ENCODE measurements around the gene HDDC2.

Gene HDDC2

DNA sequence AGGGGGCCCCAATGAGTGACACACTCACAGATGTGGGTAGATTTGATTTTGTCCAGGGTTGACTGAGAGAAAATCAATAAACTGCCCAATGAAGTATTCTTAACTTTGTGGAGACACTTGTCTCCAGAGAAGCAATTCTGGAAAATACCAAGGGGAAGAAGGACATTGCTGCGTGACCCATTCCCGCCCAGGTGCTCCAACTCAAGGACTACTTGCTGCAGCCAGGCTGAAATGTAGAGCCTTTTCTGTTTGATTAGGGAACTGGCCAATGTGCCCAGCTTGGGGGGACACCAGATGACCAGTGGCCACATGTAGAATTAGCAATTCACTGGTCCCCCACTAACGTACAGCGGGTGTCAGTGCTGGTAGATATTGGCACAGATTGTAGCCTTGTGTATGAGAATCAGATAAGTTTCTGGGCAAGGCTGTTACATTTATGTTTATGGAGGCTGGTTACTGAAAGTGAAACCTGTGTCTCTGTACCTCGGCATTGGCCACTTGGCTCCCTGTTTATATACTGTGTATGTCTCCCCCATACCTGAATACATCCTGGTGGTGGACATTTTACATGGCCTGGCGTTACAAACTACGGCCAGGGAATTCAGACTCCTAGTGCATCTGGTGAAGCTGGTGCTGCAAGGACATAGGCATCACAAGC, 32.3 kb downstream of the HDDC2 start:
- no peak for DNase-seq

DNA sequence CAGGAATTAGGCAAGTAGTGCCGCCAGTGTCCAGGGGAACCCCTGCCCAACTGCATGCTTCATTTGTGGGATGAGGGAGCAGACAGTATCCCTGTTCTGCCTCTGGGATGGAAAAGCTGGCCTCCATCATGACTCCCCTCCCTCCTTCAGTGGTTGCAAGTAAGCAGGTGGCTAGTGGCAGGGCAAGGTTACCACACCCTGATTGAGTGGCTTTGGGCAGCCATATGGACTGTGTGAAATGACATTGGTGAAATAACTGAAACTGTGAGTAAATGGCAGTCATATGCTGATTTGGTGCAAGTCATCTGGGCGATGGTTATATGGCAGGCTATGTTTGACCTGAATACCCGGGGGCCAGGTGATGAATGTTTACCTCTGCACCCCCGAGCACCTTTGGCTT, 33.0 kb downstream of the HDDC2 start:
- DNase-seq = no peak

DNA sequence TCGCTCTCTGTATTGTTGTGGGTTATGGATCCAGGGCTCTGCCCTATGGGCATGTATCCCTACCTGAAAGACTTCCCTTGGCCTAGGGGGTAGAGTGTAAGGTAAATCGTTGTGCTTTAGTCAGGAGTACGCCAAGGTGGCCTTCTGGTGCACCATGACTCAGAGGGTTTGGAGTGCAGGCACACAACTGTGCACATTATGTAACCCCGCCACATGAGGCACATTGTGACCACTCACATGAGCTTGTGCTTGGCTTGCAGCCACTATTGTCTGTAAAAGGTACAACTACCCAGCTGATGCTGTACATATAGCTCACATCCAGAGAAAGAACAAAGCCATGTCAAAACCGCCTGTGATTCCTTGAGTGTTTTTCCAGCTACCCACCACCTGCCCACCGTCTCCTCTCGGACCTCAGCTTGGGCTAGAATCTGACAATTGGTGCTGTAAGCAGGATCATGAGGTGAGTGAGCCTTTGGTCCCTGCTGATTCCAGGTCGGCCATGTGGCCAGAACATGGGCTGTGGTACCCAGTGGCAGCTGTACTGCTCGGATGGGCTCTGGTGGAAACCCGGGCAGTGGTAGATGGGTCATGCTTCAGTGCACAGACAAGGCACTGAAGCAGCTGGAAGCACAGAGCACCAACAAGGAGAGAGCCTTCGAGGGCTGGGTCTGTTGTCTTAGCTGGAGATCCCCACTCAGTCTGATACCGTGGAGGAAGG, 33.8 kb downstream of the HDDC2 start:
- peak; percentile 77 for DNase-seq

DNA sequence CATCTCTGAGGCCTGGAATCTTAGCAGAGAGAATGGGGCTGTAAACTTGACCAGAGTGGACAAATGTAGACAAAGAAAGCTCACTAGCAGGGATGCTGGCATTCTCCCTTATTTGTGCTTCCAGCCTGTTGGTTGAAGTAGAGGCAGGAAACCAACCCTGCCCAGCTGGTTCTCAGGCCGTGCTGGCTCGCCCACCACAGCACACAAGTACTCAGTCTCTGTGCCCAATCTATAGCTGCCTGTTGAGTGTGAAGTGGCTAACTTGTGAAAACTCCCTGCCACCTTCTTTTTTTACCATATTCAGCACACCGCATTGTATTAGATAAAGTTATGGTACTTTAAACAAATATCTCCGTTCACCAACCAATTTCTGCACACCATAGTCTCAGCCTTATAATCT, 37.3 kb downstream of the HDDC2 start:
- DNase-seq = no peak

DNA sequence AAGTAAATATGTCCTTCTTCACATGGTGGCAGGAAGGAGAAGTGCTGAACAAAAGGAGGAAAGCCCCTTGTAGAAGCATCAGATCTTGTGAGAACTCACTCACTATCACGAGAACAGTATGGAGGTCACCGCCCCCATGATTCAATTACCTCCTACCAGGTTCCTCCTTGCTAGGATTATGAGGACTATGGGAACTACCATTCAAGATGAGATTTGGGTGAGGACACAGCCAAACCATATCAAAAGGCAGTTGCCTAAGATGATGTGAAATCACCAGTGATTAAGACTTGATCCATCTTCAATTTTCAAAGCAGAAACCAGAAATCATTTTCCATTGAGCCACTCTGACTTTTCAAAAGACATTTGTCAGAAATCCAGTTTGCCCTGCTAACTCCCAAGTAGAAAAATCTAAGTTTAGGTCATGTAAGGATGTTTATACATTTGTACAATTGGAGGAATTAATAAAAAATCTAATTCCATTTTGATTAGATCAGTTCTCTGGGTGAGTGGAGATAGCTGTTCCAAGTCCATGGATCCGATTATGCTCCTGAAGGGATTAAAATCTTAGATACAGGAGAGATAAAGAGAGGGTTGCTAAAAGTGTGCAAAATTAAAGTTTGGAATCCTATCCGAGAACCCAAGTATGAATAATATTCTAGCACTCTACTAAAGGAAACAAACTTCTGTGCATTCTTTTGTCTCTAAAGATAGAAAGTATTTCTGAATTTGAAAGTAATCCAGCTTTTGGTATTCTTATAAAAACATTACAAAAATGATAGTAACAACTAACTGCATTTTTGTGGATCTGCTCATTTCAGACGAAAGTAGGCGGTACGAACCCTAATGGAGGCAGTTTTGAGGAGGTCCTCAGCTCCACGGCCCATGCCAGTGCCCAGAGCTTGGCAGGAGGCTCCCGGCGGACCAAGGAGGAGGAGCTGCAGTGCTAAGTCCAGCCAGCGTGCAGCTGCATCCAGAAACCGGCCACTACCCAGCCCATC, 39.5 kb downstream of the HDDC2 start:
- DNase-seq = no peak

DNA sequence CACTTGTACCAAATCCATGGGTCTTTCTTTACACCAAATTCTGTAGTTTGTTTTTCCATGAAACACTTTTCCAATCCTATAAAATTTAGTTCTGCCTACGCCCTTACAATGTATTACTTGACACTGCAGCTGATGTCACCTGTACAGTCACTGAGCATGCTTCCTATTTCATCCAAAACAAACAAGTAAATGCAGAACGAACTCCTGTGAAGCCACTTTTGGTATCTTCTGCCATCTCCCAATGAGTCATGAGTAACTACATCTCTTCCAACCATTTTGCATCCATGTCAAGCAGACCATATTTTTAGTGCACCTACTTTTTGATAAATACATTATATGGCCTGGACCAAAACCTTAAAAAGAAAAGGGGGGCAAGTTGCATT, 42.4 kb downstream of the HDDC2 start:
- no peak for DNase-seq

DNA sequence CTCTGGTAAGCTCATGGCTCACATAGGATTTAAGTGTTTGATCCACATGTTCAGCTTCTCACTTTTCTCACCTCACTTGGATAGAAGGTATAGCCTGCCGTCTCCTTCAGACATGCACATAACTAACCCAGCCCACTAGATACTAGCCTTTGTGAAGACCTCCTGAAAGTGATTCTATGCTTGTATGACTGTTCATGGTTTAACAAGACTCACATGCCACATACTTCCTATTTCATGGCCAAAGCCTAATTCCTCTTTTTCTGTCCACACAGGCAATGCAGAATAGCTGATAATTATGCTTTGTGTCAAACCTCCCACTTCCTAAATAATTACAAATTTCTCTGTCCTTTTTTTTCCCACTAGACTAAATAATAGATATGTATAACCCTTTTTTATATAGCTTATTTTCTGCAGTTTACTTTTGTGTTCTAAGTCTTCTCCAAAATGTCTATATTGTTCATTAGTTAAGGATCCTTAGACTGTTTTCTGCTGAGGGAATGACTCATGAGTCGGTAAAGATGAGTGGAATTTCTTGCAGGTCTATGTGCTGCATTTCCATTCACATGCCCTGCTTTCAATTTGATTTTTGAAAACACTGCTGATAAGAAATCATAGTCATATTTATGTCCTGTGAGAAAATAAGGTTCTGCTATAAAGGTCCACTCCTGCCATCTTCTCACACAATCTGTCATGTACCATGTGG, 43.0 kb downstream of the HDDC2 start:
- no peak for DNase-seq

DNA sequence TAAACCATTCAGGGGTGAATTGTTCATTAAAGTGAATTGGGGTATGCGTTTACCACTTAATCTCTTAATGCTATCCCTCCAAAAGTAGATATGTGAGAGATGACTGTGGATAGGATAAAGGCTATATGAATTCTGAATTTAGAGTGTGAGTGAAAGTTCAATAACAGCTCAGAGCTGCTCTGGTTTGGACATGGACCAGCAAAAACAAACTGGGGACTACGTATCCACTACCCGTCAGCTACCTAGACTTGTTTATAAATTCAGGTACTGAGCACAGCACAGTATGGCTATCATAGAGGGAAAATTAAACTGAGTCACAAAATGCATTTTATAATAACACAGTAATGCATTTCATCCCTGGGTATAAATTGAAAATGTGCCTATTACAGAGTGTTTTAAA, 44.4 kb downstream of the HDDC2 start:
- no peak for DNase-seq

DNA sequence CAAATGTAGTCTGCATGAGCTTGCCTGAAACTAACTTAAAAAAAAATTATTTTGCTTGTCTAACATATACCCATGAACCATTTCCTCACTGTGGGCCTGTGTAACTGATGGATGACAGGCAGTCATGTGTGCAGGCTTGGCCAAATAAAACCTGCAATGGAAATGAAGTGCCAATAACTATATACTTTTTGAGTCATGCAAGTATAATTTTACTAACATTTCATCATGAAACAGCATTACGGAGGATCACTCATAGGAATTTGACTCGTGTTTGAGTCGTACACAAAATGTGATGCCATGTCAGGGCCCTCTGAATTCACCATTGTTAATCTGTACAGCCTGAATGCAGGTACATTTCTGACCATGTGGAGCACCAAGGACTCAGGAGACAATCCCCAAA, 46.6 kb downstream of the HDDC2 start:
- no peak for DNase-seq

DNA sequence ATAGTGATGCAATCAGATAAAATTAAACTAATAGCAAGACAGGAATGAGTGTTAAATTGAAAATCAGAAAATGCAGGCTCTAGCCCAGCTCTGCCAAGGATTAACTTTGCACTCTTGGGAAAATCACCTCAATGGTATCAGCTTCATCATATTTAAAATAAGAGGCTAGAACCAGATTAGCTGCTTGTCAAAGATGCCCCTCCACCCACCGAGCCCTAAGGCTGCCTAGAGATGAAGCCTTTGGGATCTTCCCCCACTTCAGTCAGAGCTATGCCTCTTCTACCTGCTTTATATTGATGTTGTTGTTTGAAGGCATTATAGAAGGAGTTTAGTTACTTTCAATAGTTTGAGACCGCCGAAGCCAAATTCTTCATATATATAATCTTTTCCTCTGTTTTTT, 47.4 kb downstream of the HDDC2 start:
- DNase-seq = no peak

DNA sequence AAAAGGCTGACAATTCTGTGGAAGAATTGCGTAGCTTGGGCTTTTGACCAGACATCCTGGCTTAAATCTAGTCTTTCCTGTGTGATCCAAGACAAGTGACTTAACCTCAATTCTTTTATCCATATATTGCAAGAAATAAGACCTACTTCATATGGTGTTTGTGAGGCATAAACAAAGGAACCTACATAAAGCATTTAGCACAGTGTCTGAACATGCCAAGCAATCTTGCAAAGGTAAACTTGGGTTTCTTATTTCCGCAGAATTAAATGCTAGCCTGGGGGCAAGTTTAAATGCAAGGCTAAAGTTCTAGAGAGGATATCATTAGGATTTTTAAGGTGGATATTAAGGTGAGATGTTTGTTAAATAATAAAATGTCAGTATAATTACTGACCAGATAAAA, 47.9 kb downstream of the HDDC2 start:
- no peak for DNase-seq

DNA sequence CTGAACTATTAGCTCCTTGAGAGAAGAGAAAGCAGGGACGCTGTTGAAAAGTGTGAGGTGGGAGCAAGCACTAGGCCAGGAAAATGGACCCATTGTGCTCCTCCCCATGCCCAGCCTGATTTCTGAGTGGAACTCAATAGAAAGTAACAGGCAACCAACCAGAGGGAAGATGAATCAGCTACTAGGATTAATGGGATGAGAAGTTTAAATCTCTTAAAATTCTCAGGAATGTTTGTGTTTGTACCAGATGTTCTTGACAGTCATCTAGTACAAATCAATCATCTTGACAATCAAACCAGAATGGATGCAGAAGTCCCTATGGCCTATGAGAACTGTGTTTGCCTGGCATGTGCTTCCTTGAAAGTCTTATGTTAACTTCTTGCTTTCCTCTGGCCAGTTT, 48.9 kb downstream of the HDDC2 start:
- no peak for DNase-seq

DNA sequence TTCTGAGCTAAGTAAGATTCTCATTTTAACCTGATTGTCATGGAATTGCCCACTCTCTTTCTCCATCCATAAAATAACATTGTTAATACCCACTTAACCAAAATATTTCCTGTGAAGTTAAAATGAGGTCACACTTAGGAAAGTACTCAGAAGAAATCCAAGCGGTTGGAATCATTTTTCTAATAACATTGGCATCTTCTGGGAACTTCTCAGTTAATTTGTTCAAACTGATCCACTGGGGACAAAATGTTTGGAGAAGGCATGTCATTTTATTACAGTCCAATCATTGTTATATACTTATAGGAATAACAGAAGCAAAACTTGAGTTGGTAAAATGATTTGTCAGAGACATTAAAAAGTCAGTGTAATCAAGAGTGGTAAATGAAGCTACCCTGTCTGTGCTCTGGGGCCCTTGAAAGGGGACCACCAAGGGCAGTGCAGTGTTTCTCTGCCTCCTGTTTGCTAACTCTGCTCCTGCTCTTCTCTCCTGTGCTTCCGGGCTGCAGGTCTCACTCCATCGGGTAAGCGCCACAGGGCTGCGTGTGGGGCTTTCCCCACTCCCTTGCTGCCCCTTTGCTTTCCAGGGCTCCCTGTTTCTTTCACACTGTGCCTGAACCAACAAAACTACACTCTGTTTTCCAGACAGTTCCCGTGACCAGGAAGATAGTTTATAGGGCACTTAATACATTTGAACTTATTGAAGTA, 50.1 kb downstream of the HDDC2 start:
- no peak for DNase-seq

DNA sequence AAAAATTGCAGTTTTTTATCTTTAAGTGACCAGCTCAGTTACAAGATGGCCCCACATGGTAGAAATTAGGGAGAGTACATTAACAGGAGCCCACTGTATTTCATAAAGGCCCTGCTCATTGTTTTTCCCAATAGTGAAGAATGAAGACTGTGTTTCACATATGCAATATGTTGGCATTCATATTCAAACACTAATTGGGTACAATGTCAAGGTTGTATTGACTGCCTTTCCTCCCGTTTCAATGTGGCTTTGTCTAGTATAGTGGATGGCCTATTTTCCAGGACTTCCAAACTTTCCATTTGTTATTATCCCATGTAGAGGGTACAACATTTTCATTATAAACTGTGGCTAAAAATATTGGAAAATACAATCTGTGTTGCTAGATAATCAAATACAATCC, 51.3 kb downstream of the HDDC2 start:
- DNase-seq = no peak

DNA sequence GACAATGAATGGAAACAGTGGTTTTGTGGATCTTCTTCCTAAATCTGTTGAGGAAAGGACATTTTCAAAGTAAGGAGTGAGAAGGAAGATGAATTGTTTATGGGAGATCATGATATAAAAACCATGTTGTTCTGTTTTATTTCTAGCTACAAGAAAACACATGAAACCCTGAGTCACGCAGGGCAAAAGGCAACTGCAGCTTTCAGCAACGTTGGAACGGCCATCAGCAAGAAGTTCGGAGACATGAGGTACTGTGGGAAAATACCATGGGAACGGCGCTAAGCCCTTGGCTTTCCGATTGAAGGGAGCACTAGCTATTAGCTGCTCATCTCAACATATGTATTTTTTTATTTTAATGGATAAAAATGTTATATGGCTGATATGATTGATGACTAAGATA, 53.6 kb downstream of the HDDC2 start:
- no peak for DNase-seq

DNA sequence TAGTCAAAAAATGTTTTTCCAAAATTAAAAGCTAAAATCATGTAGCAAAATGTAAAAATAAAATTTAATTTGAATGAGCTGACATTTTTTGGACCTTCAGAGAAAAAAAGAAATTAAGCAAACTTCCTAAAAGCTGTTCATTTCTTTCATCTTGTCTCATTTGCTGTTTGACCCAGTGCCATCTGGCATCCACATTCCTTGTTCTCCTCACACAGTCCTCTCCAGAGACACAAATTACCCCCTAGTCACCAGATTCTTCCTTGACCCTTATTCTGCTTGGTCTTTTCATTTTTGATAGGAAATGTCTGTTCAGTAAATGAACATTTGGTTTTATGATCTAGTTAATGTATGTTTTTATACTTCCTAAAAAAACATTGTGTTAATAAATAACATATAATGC, 55.2 kb downstream of the HDDC2 start:
- no peak for DNase-seq

DNA sequence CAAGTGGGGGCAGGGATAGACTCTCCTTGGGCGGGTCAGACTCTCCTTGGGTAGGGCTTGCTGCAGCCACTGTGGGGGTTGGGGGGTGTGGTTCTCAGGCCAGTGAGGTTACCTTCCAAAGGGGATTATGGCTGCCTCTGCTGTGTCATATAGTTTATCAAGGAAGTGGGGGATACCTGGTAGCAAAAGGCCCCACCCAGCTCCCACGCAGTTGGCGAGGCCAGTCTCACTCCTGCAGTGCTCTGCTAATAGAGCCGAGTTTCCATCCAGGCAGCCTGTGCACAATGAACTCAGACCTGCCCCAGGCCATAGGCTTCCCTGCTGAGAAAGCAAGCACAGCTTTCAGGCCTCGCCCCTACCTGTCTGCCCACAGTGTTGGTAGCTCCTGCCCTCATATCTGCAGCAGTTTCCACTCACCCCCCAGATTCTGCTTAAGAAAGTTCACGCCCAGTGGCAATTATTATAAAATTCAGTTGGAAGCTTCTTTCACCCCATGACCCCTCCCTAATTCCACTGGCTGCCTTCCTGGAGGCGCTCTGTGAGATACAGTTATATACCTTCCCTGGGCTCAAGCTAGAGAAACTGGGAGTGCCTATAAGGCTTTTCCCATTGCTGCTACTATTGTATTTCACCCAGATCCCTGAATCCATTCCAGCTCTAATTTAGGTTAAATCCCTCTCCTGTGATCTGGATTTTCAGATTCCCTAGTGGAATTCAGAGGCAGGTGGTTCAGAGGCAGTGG, 56.1 kb downstream of the HDDC2 start:
- peak; percentile 32 for DNase-seq

DNA sequence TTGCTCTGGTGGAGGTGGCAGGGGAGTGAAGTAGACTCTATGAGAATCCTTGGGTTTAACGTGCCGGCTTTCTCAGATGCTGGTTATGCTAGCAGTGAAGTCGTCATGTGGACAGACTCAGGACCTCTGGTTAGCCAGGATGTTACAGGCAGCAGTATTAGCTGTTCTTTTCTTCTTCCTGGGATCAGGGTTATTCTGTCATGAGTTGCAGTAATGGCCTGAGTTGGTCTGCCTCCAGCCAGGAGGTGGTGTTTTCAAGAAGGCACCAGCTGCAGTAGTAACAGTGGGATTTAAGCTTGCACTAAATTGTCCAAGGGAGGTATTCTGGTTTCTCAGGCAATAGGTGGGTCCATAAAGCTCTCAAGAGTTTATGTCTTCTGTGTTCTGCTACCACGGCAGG, 56.7 kb downstream of the HDDC2 start:
- no peak for DNase-seq

DNA sequence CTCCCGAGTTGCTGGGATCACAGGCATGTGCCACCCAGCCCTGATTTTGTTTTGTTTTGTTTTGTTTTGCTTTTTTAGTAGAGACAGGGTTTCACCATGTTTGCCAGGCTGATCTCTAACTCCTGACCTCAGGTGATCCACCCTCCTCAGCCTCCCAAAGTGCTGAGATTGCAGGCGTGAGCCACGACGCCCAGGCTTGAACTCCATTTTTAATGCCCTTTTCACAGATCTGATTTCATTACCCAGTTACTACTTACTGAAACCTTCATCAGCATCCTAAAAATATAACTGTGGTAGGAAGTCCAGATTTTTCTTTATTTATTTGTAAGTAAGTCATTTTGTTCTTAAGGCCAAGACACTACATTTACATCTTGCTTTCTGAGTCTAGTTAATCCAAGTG, 64.0 kb downstream of the HDDC2 start:
- no peak for DNase-seq

DNA sequence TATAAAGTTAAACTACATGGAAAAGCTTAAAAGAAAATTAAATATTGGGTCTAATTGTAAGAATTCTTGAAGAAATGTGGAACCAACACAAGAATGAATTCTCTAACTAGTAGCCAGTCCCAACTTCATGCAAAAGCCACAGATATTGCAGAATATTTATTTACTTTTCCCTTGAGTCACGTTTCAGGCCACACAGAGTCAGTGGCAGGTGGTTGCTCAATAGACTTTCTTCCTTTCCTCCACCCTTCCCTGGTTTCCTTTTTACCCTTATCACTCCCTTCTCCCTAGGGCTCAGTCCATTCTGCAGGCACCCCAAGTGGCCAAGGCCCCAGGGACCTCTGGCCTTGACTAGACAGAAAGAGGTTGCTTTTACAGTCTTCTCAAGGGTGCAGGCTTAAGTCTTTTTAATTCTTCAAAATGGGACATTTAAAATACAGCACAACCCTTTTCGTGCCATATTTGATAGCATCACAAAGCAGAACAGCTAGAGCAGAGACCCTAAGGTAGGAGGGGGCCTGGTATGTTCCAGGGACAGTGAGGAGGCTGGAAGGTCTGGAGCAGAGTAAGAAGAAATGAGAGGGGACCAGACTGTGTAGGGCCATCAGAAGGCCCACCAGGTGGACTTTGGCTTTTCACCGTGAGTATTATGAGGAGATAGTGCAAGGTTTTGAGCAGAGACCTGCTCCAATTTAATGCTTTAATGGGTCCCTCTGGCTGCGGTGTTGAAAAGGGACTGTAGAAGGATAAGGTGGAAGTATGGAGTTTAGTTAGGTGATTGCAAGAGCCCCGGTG, 65.0 kb downstream of the HDDC2 start:
- DNase-seq = no peak

DNA sequence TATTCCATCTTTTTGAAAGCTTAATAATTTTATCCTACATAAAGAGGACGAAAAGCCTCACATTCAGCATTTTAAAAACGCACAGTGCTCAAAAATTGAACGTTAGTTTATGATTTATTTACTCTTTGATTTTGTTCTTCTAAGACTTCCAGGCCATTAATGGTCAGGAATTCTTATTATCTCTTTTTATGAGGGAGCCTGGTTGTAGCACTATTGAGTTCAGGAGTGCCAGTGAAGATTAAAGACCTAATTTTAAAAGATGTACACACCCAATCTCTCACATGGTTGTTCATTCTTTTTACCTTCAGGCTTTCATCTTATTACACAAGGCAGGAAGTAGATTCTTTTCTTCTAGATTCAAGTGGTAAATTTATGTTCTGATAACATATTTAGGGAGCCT, 68.6 kb downstream of the HDDC2 start:
- DNase-seq = no peak
